ENCODE results near the gene NACC2.

DNA sequence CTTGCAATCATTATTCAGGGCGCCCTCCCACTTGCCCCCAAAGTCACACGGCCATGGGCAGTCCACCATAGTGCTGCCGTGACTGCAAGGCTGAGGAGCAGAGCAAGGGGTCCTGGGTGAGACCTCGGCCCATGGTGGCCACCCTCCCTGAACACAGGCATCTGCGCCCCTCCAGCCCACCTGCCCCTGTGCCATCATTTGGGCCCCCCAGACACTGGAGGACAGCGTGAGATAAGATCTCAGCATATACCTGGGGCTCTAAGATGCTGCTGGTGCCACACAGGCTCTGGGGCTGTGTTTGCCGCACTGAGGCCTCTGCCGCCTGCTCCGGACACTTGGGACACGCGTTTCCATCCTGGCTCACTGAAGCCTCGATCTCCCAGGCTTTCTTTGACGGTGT is 20.1 kb upstream of the NACC2 start:
- TF ChIP-seq CTCF (IDR thresholded peaks at IDR 0.05): no peak
- TF ChIP-seq EP300 (IDR thresholded peaks at IDR 0.05): no peak
